OCI-LY1 (cell line): ENCODE data around the gene CMTM8.
A peak's percentile ranks its signal among the peaks of the same experiment; 100 is the strongest.
"Not testable (repeated sequence)": the region's sequence is repeated elsewhere in the genome, so short reads cannot be mapped to it uniquely, and the experiment has no call there.

ENCODE experiments used
- H2AFZ ChIP-seq: fragments of 200-600 bp; sonication (generic), shearing (Covaris generic); 2 replicates; pipeline ENCODE4 v1.6.0; 2014; ENCODE audit warnings: antibody characterized with exemption, mild to moderate bottlenecking, low read length
- H3F3A ChIP-seq: fragments of 200-600 bp; sonication (generic), shearing (Covaris generic); 2 replicates; pipeline ENCODE4 v1.6.0; 2014; ENCODE audit warnings: mild to moderate bottlenecking, antibody characterized with exemption, low read length, moderate library complexity; ENCODE audit not compliant: insufficient read depth
- H3K27ac ChIP-seq: fragments of 200-600 bp; sonication (generic); 2 replicates; pipeline ENCODE4 v1.5.1; 2014; ENCODE audit warnings: low read length, mixed run types, mild to moderate bottlenecking, low read depth; ENCODE audit not compliant: poor library complexity, severe bottlenecking
- H3K27me3 ChIP-seq: fragments of 200-600 bp; sonication (generic); 2 replicates; pipeline ENCODE4 v1.6.0; 2014; ENCODE audit warnings: antibody characterized with exemption, mild to moderate bottlenecking, low read length, moderate library complexity; ENCODE audit not compliant: insufficient read depth
- H3K36me3 ChIP-seq: fragments of 200-600 bp; sonication (generic); 2 replicates; pipeline ENCODE4 v1.6.1; 2014; ENCODE audit warnings: mild to moderate bottlenecking, antibody characterized with exemption, low read length, moderate library complexity, mixed read lengths; ENCODE audit not compliant: insufficient read depth
- H3K4me1 ChIP-seq: fragments of 200-600 bp; sonication (generic); 2 replicates; pipeline ENCODE4 v1.5.1; 2014; ENCODE audit warnings: mild to moderate bottlenecking, low read length, moderate library complexity; ENCODE audit not compliant: insufficient read depth, severe bottlenecking
- H3K4me2 ChIP-seq: fragments of 200-600 bp; sonication (generic), shearing (Covaris generic); 2 replicates; pipeline ENCODE4 v1.6.1; 2014; ENCODE audit warnings: low read length
- H3K4me3 ChIP-seq: fragments of 200-600 bp; sonication (generic); 2 replicates; pipeline ENCODE4 v1.5.1; 2014; ENCODE audit warnings: low read length, low read depth, mild to moderate bottlenecking, mixed read lengths; ENCODE audit not compliant: poor library complexity, severe bottlenecking
- H3K79me2 ChIP-seq: fragments of 200-600 bp; shearing (Covaris generic); 2 replicates; pipeline ENCODE4 v1.6.1; 2016; ENCODE audit warnings: mixed run types, low read length, mixed read lengths; ENCODE audit not compliant: insufficient read depth
- H3K9ac ChIP-seq: fragments of 200-600 bp; sonication (generic), shearing (Covaris generic); 2 replicates; pipeline ENCODE4 v1.6.1; 2014; ENCODE audit warnings: mild to moderate bottlenecking, low read length, mixed read lengths
- H3K9me2 ChIP-seq: fragments of 200-600 bp; sonication (generic), shearing (Covaris generic); 2 replicates; pipeline ENCODE4 v1.6.1; 2014; ENCODE audit warnings: low read depth, mild to moderate bottlenecking, low read length, mixed read lengths
- H3K9me3 ChIP-seq: fragments of 200-600 bp; shearing (Covaris generic); 2 replicates; pipeline ENCODE4 v1.6.1; 2014; ENCODE audit warnings: low read length, mixed read lengths
- H4K20me1 ChIP-seq: fragments of 200-600 bp; sonication (generic), shearing (Covaris generic); 2 replicates; pipeline ENCODE4 v1.6.0; 2016; ENCODE audit warnings: mild to moderate bottlenecking, low read length; ENCODE audit not compliant: insufficient read depth
- CTCF ChIP-seq: fragments of 200-600 bp; sonication (generic), shearing (Covaris generic); IDR thresholded peaks from 2 replicates; pipeline ENCODE4 v1.5.1; 2017; ENCODE audit warnings: mild to moderate bottlenecking, antibody characterized with exemption, low read length, moderate library complexity, mixed read lengths
- EZH2 ChIP-seq: fragments of 200-600 bp; sonication (generic), shearing (Covaris generic); IDR thresholded peaks from 2 replicates; pipeline ENCODE4 v1.8.0; 2017; ENCODE audit warnings: borderline replicate concordance, mixed run types, mild to moderate bottlenecking, antibody characterized with exemption, low read length, moderate library complexity, mixed read lengths

The CMTM8 gene

GRCh38 chr3:32238453-32239306, at the start of gene CMTM8:
TSS of gene CMTM8 (plus strand) at chr3:32238680. CDS start at chr3:32238973, 293 bp downstream.
- peak within 1 kb of the TSS; percentile 92 for H3K4me2 ChIP-seq
- peak within 1 kb of the TSS; percentile 71 for H3K9ac ChIP-seq
- H4K20me1 ChIP-seq: no peaks in the 10 kb centered on the region
- H3K36me3 ChIP-seq: peaks cover 4% of the 10 kb centered on the region; the same call in 1 of the 2 replicates
- H3K27ac ChIP-seq: no peak within 1 kb of the TSS
- no peak for TF ChIP-seq EZH2
- no peak for TF ChIP-seq CTCF
- H3K9me3 ChIP-seq: no peaks in the 10 kb centered on the region
- no peaks in the 10 kb centered on the region for H3K79me2 ChIP-seq
- no peaks in the 10 kb centered on the region; the same call in 1 of the 2 replicates for H3K27me3 ChIP-seq
- H3K9me2 ChIP-seq: no peaks in the 10 kb centered on the region
- peaks cover 21% of the 10 kb centered on the region for H3K4me1 ChIP-seq
- peak within 1 kb of the TSS; percentile 74 for H3K4me3 ChIP-seq
- no peaks in the 10 kb centered on the region for H3F3A ChIP-seq
- no peak within 1 kb of the TSS for H2AFZ ChIP-seq

GRCh38 chr3:32189693-32190092, 48.8 kb upstream of the CMTM8 start:
- Histone ChIP-seq H3K4me1 (no peaks in the 10 kb centered on the region), H3F3A (no peaks in the 10 kb centered on the region), H3K79me2 (no peaks in the 10 kb centered on the region), H3K4me2 (no peak overlapping the region), H2AFZ (no peak overlapping the region), H3K9me2 (no peaks in the 10 kb centered on the region), H3K9ac (no peak overlapping the region), H3K27me3 (no peaks in the 10 kb centered on the region; the same call in 1 of the 2 replicates), H4K20me1 (no peaks in the 10 kb centered on the region), H3K9me3 (no peaks in the 10 kb centered on the region), H3K27ac (no peak overlapping the region), H3K4me3 (no peak overlapping the region), H3K36me3 (no peaks in the 10 kb centered on the region)
- no peak for TF ChIP-seq CTCF
- TF ChIP-seq EZH2: no peak

GRCh38 chr3:32190556-32190955, 47.9 kb upstream of the CMTM8 start:
- not testable (repeated sequence) for H3K27ac ChIP-seq, H3K27me3 ChIP-seq, H3K4me3 ChIP-seq, H4K20me1 ChIP-seq, H3K4me1 ChIP-seq, H3K9me3 ChIP-seq, H3K36me3 ChIP-seq, H3K4me2 ChIP-seq, H3K79me2 ChIP-seq, H2AFZ ChIP-seq, H3K9ac ChIP-seq, H3K9me2 ChIP-seq, H3F3A ChIP-seq

- Histone ChIP-seq H3F3A (no peaks in the 10 kb centered on the region), H2AFZ (no peak overlapping the region), H3K9ac (no peak overlapping the region), H3K4me2 (no peak overlapping the region), H4K20me1 (no peaks in the 10 kb centered on the region), H3K9me3 (no peaks in the 10 kb centered on the region), H3K36me3 (no peaks in the 10 kb centered on the region), H3K79me2 (no peaks in the 10 kb centered on the region), H3K27me3 (no peaks in the 10 kb centered on the region; the same call in 1 of the 2 replicates), H3K4me3 (no peak overlapping the region), H3K4me1 (no peaks in the 10 kb centered on the region), H3K27ac (no peak overlapping the region), H3K9me2 (no peaks in the 10 kb centered on the region)
- TF ChIP-seq CTCF (no peak), EZH2 (no peak)
Observed at GRCh38 chr3:32193101-32193500, 45.4 kb upstream of the CMTM8 start.
